ENCODE results near the gene SMAD6. TPM values are rescaled to one million over a fixed set of nuclear protein-coding genes. Genes with fewer than 3 reads are reported as not detected.

SMAD6 gene
- total RNA-seq, 1 donor from 2014 or later, result 15.6 TPM

DNA sequence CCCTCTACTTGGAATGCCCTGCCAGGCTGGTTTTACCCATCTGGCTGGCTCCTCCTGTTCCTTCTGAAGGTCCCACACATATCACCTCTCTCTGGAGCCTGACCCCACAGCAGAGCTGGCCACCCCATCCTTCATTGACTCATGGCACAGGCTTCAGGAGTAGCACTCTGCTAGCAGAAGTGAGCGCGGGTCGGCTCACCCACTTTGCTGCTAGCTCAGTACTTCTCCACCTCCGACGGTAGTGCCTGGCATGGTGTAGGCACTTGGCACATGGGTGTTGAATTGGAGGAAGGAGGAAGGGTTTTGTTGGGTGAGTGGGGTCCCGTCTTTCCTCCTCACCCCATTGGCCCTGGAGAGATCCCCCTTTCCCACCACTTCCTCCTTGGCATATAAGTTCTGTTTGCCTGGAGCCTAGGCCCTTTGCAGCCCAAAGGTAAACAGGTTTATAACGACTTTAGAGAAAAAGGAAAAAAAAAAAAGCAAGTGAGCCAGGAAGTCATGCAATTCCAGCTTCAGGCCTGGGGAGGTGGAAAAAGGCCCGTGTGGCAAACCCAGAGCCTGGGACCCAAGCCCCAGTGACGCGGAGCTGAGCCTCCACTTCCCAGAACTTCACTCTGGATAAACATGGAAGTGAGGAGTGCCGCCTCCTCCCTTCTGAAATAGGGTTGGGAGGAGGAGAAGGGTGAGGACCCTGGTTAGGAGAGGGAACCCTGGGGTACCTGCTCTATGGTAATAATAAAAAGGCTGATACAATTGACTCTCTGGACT, 35.4 kb downstream of the SMAD6 start:
- no peak for DNase-seq (ENCODE audit: extremely low read depth, low read depth, low spot score)

DNA sequence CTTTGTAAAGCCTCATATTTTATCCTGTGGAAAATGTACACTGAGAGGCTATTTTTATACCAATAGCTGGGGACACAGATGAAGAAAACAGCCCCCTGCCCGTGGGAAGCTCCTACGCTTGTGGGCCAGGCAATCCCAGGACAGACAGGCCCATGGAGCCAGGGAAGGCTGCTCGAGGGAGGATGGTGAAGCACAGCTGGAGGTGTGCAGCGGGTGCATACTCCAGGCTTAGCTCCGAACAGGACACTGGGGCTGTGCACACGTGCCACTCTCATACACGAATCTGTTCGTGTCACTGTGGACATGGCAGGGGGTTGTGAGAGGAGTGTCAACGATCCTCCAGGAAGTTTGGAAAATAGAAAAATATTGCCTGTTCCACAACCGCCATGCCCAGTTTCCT, 36.1 kb downstream of the SMAD6 start:
- no peak for DNase-seq (ENCODE audit: extremely low read depth, low read depth, low spot score)

DNA sequence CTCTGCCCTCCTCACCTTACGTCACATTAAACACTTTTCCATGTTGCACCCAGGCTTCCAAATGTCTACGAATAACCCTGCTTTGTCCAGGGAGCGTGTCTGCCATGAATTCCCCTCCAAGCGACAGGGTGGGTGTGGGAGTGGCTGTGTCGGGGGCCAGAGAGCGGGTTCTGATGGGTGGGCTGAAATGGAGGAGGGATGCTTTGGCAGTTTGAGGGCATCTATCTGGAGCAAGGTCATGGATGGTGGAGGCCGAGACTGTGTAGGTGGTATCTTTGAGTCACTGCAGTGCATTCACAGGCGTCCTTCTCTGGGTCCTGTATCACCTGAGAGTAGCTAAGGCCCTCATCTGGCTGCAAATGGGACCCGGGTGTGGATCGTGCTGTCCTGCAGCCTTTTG, 36.6 kb downstream of the SMAD6 start:
- DNase-seq (ENCODE audit: extremely low read depth, low read depth, low spot score), result no peak

DNA sequence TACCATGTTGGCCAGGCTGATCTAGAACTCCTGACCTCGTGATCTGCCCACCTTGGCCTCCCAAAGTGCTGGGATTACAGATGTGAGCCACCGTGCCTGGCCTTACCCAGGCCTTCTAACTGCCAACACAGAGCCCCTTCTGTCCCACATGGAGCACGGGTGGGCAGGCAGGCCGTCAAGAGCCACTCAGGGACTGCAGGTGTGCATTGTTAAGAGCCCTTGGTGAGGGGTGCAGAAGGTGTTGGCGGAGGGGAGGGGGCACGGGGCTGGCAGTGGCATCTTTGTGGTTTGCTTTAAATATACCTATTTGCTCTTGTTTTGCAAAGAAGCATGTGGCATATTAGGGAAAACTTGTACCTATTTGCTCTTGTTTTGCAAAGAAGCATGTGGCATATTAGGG, 37.3 kb downstream of the SMAD6 start:
- no peak for DNase-seq (ENCODE audit: extremely low read depth, low read depth, low spot score)

DNA sequence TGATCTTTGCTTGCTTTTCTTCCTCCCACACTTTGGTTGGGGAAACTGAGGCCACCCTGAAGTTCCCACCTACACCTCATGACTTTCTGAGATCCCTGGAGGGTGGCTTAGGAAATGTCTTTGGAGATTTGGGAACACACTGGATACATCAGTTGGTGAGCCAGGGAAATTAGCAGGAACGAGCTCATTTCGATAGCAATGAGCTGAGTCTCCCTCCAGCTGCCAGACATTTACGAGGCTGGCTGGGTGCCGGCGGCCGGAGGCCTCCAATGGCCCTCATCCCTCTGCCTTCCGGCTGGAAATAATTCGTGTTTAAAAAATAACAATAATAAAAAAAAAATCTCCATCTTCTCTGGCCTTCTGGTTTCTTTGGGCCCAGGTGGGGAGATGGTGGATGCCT, 38.8 kb downstream of the SMAD6 start:
- DNase-seq (ENCODE audit: extremely low read depth, low read depth, low spot score), result no peak

DNA sequence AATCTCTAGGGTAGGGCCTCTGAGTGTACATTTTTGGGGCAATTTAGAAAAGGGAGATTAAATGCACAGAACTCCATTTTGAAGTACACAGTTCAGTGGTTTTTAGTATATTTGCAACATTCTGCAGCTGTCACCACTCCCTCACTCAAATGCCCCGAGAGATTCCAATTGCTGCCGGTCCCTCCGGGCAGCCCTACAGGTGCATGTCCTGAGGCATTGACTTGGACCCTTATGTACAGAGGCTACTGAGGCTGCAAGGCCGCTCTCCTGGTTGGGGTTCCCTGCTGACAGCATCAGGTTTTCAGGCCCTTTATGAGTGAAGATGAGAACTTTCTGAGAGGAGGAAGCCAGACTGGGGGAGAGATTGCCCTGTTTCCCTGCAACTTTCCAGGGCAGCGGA, 39.6 kb downstream of the SMAD6 start:
- no peak for DNase-seq (ENCODE audit: extremely low read depth, low read depth, low spot score)

DNA sequence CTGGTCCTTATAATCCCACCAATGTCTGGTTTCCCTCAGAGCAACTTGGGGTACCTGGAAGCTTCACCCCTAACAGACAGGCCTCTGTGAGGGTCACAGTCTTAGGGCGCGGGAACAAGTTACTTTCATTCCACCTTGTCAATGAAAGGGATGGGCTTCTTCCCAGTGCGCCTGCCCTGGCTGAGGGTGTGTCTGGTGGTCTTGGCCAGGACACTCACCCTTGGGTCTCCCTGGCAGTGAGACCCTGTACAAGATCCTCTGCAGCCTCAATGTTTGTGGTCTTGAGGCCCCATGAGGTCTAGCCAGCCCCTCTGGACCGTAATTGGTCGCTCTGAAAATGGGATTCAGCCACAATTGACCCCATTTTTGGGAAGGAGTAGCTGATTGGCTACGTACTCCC, 40.2 kb downstream of the SMAD6 start:
- DNase-seq (ENCODE audit: extremely low read depth, low read depth, low spot score), result no peak

DNA sequence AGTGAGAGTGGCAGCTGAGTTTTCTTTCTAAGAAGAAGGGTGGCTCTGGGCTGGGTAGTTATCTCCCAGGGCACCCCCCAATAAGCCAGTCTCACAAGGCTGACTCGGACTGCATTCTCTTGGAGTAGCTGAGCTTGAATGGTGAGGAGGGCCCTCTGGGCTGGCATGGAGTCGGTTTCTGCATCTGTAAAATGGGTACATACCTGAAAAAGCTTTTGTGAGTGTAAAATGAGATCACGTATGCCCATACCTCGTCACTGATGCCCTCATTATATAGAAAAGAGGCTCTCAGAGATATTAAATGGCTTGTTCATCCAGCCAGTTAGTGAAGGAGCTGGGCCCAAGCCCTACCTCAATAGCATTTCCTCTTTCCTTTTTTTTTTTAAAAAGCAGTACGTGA, 41.2 kb downstream of the SMAD6 start:
- no peak for DNase-seq (ENCODE audit: extremely low read depth, low read depth, low spot score)

DNA sequence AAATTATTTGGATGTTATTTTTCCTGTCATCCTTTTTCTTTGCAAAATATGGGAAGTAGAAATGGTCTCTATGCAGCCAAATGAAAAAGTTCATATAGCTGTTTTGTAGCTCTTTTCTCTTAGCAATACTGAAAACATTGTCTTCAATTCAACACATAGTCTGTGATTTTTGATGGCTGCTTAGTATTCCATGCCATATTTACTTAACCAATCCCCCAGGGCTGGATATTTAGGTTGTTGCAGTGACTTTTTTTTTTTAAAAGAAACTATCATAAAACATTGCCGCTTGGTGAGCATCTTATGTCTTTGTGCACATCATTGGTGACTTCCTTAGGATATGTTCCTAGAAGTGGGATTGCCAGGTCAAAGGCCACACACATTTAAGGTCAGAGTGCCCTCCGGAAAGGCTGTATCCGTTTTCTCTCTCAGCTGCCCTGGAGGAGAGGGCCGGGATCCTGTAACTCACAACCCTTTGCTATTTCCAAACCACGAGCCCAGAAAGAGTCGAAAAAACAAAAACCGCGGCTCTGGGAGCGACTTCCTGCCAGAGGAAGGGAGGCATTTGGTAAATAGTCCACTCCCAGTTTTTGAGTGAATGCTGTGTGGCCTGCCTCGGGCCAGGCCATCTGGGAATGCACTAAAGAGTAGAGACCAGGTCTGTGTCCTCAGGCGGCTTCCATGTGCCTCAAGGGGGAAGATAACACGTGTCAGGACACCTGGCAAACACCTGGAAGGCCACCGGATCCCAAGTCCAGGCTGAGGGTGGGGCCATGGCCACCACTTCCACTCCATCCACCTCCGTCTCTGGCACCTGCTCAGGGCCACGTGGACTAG, 41.9 kb downstream of the SMAD6 start:
- no peak for DNase-seq (ENCODE audit: extremely low read depth, low read depth, low spot score)

DNA sequence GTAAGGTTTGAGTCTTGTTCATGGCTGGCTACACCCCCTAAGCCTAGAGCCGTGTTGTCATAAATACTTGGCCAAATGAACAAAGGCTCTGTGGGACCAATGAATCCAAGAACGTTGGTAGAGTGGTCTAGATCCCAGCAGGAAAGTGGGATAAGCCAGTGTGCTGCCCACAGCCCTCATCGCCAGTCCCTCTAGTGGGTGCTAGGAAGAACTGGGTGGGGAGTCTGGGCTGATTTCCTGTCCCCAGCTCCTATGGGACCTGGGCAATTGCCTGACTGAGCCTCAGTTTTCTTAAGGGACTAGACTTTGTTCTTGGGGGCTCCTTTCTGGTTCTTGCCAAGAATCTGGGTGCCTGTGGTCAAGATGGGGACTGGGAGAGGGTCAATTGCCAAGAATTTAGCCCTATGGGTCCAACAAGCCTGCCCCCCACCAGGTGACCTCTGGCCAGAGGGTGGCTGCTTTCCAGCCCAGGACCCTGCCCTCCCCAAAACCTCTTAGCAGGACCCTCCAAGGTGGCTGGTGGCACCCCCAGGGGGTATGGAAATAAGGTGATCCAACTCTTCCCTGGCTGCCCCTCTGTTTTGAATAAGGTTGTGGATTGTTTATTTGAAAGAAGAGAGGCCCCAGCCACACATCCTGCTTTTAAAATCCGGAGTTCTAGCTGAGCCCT, 42.7 kb downstream of the SMAD6 start:
- DNase-seq (ENCODE audit: extremely low read depth, low read depth, low spot score), result no peak

DNA sequence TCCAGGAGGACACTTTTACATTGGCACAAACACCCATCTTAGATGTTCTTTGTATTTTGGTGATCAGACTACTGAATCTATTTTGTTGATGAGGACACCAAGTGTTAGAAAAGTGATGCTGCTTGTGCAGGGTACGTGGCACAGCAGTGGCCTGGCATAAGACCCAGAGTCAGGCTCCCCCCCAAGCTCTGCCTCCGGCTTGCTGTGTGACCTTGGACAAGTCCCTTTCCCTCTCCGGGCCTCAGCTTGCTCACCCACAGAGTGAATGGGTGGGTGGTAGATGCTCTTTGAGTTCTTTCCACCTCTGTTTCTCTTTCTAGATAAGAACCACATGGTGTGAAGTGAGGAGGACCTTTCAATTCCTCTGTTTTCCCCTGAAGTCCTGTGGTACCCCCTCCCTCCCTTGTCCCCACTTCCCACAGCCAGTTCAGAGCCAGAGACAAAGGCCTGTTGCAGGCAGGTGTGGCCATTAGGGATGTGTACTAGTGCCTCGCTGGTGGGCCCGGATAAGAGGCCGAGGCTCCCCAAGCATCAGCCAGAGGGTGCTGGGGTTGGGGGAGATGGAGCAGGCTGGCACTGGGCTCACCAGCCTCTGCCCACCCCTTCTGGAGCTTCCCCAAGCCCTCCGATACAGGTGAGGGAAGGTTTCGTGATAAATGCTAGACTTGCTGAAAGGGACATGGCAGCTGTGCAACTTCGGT, 43.6 kb downstream of the SMAD6 start:
- DNase-seq (ENCODE audit: extremely low read depth, low read depth, low spot score), result no peak

DNA sequence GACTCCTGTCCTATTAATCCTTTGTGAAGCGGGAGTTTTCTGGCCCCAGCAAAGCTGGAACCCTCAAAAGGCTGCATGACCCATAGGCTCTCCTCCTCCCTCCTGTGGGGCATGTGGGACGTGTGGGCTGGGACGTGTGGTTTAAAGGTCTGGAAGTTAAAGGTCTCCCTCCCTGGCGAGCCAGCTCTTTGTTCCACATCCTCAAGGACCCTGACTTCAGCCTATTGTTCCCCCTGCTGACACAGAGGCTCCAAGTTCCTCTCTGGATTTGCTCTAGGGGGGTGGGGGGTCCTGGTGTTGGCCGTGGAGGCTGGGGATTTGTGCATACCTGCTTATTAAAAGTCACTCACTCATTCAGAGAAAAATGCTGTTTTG, 44.2 kb downstream of the SMAD6 start:
- no peak for DNase-seq (ENCODE audit: extremely low read depth, low read depth, low spot score)

DNA sequence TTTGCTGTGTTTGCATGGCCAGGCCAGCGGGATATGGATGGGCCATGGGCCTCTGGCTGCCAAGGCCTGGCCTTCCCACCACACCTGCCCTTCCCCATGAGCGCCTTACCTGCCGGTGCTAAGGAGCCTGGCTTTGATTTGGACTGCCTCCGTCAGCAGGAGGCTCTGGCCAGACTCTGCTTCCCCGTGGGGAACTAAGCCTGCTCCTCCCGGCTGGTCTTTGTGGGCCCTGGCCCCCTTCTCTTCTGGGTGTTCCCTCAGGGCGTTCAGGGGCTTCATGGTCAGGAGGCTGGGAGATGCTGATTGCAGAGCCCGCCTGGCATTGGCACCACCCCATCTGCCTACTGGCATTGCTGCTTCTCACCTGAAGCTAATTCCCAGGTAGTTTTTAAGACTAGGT, 45.2 kb downstream of the SMAD6 start:
- DNase-seq (ENCODE audit: extremely low read depth, low read depth, low spot score), result no peak

DNA sequence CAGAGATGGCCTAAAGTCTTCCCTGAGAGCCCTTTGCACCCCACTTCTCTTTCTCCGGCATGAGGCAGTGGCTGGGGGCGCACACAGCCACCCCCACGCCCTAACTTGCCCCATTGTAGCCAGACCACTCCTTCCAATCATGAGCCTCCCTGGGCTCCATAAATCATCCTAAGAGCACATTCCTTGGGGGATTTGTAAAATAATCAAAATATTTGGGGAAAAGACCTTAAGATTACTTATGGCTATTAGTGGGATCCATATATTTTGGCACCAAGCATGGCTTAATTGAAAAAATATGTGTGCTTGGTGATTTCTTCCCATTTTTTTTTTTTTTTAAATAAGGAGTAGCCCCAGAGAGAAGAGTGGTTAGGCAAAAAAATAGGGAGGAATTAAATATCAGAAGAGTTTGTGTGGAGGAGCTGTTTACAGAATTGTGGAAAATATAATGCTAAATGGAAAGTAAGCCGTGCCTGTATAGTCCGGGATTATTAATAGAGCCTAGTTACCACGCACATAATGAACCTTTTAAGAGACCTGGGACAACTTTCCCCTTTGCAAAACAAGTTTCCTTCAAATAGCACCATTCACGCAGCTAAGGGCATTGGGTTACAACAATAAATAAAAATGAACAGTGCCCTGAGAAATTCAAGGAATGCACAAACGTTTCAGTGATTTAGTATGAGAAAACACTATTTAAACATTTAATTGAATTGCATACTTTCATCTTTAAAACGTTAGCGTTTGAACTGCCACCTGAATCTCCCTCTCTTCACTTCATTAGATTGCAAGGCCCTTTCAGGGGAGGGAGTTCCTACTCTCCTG, 46.1 kb downstream of the SMAD6 start:
- DNase-seq (ENCODE audit: extremely low read depth, low read depth, low spot score), result no peak

DNA sequence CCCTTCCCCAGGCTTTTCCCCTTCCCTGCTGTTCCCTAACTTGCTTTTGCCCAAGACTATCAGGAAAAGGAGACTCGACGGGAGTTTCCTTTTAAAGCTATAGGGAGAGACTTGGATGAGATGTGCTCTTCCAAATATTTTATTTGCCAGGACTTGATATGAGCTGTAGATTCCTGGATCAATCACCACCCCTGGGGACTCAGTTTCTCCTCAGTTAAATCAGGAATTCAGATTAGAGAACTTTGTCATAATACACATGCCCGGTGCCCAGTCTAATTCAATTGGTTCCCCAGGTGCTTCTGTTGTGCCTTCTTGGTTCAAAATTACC, 46.6 kb downstream of the SMAD6 start:
- DNase-seq (ENCODE audit: extremely low read depth, low read depth, low spot score), result no peak

DNA sequence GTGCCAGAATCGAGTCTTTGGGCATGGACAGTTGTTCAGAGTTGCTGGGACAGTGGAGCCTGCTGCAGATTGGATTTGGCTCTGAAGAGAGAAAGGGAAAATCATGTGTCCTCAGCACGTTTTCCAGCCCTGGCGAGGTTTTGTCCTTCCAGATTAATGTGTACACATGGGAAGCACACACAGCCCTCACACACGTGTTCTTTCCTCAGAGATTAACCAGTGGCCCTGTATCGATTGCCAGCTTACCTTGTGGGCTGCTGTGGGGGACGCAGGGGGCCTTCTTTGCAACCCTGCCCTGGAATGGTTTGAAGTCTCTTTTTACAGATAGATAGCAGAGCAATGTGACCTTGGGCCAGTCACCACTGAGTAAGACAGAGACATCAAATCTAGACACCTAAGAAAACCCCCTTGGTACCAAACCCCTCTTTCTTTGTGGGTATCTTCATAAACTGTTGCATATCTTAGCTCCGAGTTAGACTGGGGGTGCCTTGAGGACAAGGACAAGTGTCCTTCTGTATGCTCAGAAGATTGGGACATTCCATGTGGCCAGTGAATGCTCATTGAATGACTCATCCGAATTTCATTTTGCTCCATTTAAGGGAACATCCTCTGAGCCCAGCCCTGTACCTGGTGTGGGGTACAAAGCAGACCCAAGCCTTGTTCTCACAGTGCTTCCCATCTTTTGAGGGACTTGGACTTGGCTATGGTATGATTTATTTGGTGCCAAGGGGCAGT, 48.0 kb downstream of the SMAD6 start:
- DNase-seq (ENCODE audit: extremely low read depth, low read depth, low spot score), result no peak

DNA sequence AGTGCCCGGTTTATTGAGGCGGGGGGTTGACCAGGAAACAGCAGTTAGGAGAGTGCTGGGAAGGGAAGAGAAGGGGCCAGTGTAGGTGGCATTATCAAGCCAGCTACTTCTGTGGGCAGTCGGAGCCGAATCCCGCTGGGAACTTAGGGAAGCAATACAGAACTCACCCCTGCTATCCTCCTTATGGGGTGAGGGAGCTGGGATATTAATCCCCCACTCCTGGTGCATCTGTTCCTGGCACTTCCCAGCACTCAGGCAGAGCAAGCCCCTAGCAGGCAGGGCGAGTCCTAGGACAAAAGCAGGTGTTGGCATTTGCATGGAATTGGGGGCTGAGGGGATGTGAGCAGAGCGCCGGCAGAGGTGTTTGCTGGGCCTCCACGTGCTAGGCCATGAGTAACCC, 48.6 kb downstream of the SMAD6 start:
- no peak for DNase-seq (ENCODE audit: extremely low read depth, low read depth, low spot score)

DNA sequence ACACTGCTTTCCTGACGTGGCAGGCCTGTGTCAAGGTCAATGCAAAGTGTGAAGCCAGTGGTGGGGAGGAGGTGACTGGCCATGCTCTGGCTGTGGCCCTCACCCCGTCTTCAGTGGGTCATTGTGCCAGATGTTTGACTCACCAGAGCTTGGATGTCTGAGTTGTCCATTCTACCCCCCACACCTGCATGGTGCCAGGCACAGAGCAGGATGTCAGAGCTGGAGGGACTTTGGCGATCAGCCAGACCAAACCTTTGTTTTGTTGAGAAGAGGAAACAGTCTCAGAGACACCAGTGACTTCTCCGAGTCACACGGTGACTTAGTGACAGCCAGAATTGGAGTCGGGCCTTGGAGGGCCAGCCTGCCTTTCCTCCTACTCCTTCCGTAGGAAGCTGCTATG, 49.5 kb downstream of the SMAD6 start:
- DNase-seq (ENCODE audit: extremely low read depth, low read depth, low spot score), result no peak

DNA sequence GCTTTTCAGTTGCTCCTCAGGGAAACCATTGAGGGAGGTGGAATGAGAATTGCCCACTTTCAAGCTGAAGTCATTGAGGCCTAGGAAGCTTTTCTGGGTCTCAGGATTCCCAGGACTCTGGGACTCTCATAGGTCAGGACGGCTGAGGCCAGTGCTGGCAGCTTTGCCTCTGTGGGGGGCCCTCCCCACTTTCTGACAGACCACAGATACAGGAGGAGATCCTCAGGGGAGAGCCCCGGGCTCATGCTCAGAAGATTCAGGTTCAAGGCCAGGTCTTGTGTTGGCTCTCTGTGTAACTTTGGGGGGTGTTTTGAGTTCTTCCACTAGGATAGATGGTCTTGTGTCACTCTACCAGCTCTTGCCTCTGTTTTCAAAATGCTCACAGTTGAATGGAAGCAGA, 50.0 kb downstream of the SMAD6 start:
- no peak for DNase-seq (ENCODE audit: extremely low read depth, low read depth, low spot score)
